CD14-positive monocyte (primary cell): Measurements from ENCODE around the gene LIPA. TPM values are rescaled to one million over a fixed set of nuclear protein-coding genes. Genes with fewer than 3 reads are reported as not detected.
A peak's percentile ranks its signal among the peaks of the same experiment; 100 is the strongest.

Experiments used
- DNase-seq, 3 donors: peaks; one replicate each; pipeline ENCODE4 v3.0.0-alpha.2; 2011 to 2022
- H2AFZ ChIP-seq: 2 replicates; pipeline ENCODE4 v1.6.0; 2012; ENCODE audit warnings: mild to moderate bottlenecking, low read depth, low read length, inconsistent platforms; ENCODE audit not compliant: insufficient read depth, poor library complexity, severe bottlenecking
- H3K27ac ChIP-seq, 2 donors: 1 replicate in 1 of 2; 2 replicates in 1 of 2; pipeline ENCODE4 v1.5.1; 2012 to 2013; ENCODE audit warnings: low read length in 2 of 2, control low read depth in 1 of 2, inconsistent platforms in 1 of 2, low read depth in 1 of 2, mild to moderate bottlenecking in 1 of 2
- H3K27me3 ChIP-seq, 2 donors: one replicate each; pipeline versions ENCODE4 v1.6.0 to v1.6.1; 2011 to 2013; ENCODE audit warnings: low read length in 2 of 2; ENCODE audit not compliant: control insufficient read depth in 2 of 2, insufficient read depth in 2 of 2
- H3K36me3 ChIP-seq, 2 donors: replicated peaks in 1 of 2; 1 replicate in 1 of 2; 2 replicates in 1 of 2; pipeline versions ENCODE4 v1.5.1 to v1.6.1; 2012 to 2013; ENCODE audit warnings: low read length in 2 of 2, control low read depth in 1 of 2, inconsistent platforms in 1 of 2, mild to moderate bottlenecking in 1 of 2; ENCODE audit not compliant: insufficient read depth in 2 of 2, control insufficient read depth in 1 of 2
- H3K4me1 ChIP-seq, 2 donors: 1 replicate in 1 of 2; 2 replicates in 1 of 2; pipeline versions ENCODE4 v1.5.1 to v1.6.1; 2012 to 2013; ENCODE audit warnings: low read length in 2 of 2, control low read depth in 1 of 2, inconsistent platforms in 1 of 2, mild to moderate bottlenecking in 1 of 2, moderate library complexity in 1 of 2; ENCODE audit not compliant: insufficient read depth in 2 of 2, control insufficient read depth in 1 of 2
- H3K4me2 ChIP-seq: replicated peaks from 2 replicates; pipeline ENCODE3; 2012; ENCODE audit warnings: low read length, moderate library complexity, mild to moderate bottlenecking; ENCODE audit not compliant: poor library complexity, severe bottlenecking; ENCODE audit errors: extremely low read depth
- H3K4me3 ChIP-seq, 3 experiments: fragments of 200-600 bp in 1 of 3; sonication (generic) in 1 of 3; replicated peaks in 1 of 3; 1 replicate in 2 of 3; 2 replicates in 1 of 3; pipeline ENCODE4 v1.5.1; 2011 to 2013; ENCODE audit warnings: low read length in 3 of 3, mild to moderate bottlenecking in 3 of 3, control low read depth in 2 of 3, low read depth in 2 of 3, inconsistent platforms in 1 of 3, moderate library complexity in 1 of 3
- H3K79me2 ChIP-seq: 2 replicates; pipeline ENCODE4 v1.6.0; 2012; ENCODE audit warnings: mild to moderate bottlenecking, control low read depth, inconsistent platforms, low read length, moderate library complexity; ENCODE audit not compliant: insufficient read depth
- H3K9ac ChIP-seq: 2 replicates; pipeline ENCODE4 v1.6.0; 2017; ENCODE audit warnings: low read length, mild to moderate bottlenecking; ENCODE audit not compliant: insufficient read depth, poor library complexity, severe bottlenecking
- H3K9me3 ChIP-seq, 2 donors: replicated peaks in 1 of 2; 1 replicate in 1 of 2; 2 replicates in 1 of 2; pipeline versions ENCODE4 v1.5.1 to v1.6.1; 2012 to 2013; ENCODE audit warnings: low read length in 2 of 2, control low read depth in 1 of 2; ENCODE audit not compliant: control insufficient read depth in 1 of 2, insufficient read depth in 1 of 2
- H4K20me1 ChIP-seq: 2 replicates; pipeline ENCODE4 v1.6.0; 2012; ENCODE audit warnings: mild to moderate bottlenecking, low read length, control low read depth, moderate library complexity; ENCODE audit not compliant: insufficient read depth
- H3K27ac Mint-ChIP-seq, 7 donors: one replicate each; pipeline ENCODE4 v1.8.0; 2020; ENCODE audit warnings: mild to moderate bottlenecking in 7 of 7, mixed read lengths in 7 of 7, moderate library complexity in 6 of 7, inconsistent platforms in 2 of 7
- H3K27me3 Mint-ChIP-seq, 3 donors: one replicate each; pipeline ENCODE4 v1.8.0; 2021 to 2022; ENCODE audit warnings: low read depth in 3 of 3, mild to moderate bottlenecking in 3 of 3, mixed read lengths in 3 of 3, moderate library complexity in 3 of 3, inconsistent platforms in 1 of 3
- H3K36me3 Mint-ChIP-seq, 2 donors: one replicate each; pipeline ENCODE4 v1.8.0; 2020; ENCODE audit warnings: mixed read lengths in 2 of 2, inconsistent platforms in 1 of 2, mild to moderate bottlenecking in 1 of 2
- H3K4me1 Mint-ChIP-seq: one replicate; pipeline ENCODE4 v1.8.0; 2020; ENCODE audit warnings: mild to moderate bottlenecking, mixed read lengths
- H3K4me3 Mint-ChIP-seq, 2 donors: one replicate each; pipeline ENCODE4 v1.8.0; 2020; ENCODE audit warnings: mild to moderate bottlenecking in 2 of 2, mixed read lengths in 2 of 2, moderate library complexity in 1 of 2
- H3K9me3 Mint-ChIP-seq, 7 donors: one replicate each; pipeline ENCODE4 v1.8.0; 2020 to 2022; ENCODE audit warnings: mixed read lengths in 7 of 7, mild to moderate bottlenecking in 6 of 7, moderate library complexity in 6 of 7, inconsistent platforms in 2 of 7
- WGBS: methylation state at CpG from one replicate; pipeline ENCODE4 v1.1.5; 2013; ENCODE audit warnings: missing lambda C conversion rate; ENCODE audit not compliant: insufficient coverage; 5-methylcytosine and 5-hydroxymethylcytosine counted together
- intact Hi-C, 2 donors: fragments of 100-400 bp; cut with micrococcal nuclease; formaldehyde crosslinking; loops; one replicate each; pipeline versions ENCODE4 v1.15.0 to v1.15.1; 2023
- polyA plus RNA-seq, 3 donors: library from polyadenylated mRNA; depleted of rRNA in 1 of 3; unstranded in 2 of 3; stranded (reverse) in 1 of 3; fragments of 300-500 nt in 2 of 3; fragments of >200 nt in 1 of 3; fragmentation: Illumina TruSeq in 2 of 3; gene quantifications; 1 replicate in 2 of 3; 2 replicates in 1 of 3; pipeline ENCODE4 v1.2.3, GENCODE V29; 2012 to 2021
- TF ChIP-seq, protein P1 (sequence below): fragments of 200-600 bp; IDR thresholded peaks from one replicate; pipeline ENCODE4 v1.8.0; 2022; ENCODE audit warnings: antibody characterized with exemption, mild to moderate bottlenecking

Gene LIPA
- polyA plus RNA-seq, 3 donors: 37.4 to 353 (median 289) TPM

DNA sequence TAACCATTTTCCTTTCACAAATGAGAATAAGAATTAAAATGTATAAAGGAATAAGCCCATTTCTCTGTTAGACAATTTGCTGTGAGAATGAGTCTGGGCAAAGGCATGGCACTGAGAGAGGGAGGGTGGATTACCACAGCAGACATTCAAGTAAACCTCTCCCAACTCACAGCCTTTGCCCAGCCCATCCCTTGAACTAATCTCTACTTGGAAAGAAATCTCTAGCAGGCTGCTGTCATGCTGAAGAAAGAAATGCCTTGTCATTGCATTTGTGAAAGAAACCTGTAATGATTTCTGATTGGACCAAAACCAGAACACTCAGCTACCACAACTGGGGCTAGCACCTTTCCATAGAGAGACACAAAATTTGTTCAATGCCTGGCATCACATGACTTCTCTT is 83.7 kb downstream of the LIPA start:
- Mint-ChIP-seq H3K27ac (no peak overlapping the region), H3K4me1 (peaks cover 23% of the 10 kb centered on the region), H3K36me3 (no peaks in the 10 kb centered on the region), H3K27me3 (peaks cover 0 to 2% (median 2%) of the 10 kb centered on the region in 3 donors), H3K9me3 (no peaks in the 10 kb centered on the region), H3K4me3 (peak overlapping the region in 1 of 2 donors; percentile 23)
- Histone ChIP-seq H4K20me1 (no peaks in the 10 kb centered on the region), H3K4me3 (no peak overlapping the region), H3K27ac (no peak overlapping the region), H3K36me3 (no peaks in the 10 kb centered on the region), H3K4me2 (no peak overlapping the region), H3K9me3 (no peaks in the 10 kb centered on the region), H3K4me1 (peaks cover 22% of the 10 kb centered on the region in 2 donors), H3K27me3 (no peaks in the 10 kb centered on the region), H3K9ac (no peak overlapping the region), H2AFZ (no peak overlapping the region), H3K79me2 (no peaks in the 10 kb centered on the region)
- TF ChIP-seq, protein P1, sequence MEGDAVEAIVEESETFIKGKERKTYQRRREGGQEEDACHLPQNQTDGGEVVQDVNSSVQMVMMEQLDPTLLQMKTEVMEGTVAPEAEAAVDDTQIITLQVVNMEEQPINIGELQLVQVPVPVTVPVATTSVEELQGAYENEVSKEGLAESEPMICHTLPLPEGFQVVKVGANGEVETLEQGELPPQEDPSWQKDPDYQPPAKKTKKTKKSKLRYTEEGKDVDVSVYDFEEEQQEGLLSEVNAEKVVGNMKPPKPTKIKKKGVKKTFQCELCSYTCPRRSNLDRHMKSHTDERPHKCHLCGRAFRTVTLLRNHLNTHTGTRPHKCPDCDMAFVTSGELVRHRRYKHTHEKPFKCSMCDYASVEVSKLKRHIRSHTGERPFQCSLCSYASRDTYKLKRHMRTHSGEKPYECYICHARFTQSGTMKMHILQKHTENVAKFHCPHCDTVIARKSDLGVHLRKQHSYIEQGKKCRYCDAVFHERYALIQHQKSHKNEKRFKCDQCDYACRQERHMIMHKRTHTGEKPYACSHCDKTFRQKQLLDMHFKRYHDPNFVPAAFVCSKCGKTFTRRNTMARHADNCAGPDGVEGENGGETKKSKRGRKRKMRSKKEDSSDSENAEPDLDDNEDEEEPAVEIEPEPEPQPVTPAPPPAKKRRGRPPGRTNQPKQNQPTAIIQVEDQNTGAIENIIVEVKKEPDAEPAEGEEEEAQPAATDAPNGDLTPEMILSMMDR: no peak
- intact Hi-C loops: no loop called here
- DNase-seq: no peak

DNA sequence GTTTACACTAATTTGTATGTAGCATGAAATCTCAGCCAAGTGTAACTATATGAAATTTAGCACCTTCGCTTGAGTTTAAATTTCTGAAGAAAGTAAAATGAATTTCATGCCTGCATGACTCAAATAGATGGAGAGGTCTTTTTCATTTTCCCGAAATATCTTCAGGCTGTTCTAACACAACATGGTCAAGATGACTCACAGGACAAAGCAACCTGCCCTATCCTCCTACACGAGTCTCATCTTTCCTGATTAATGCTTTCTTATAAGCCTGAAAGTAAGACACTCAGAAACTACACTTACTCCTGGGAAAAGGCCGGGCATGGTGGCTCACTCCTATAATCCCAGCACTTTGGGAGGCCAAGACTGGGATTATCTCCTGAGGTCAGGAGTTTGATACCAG is 85.7 kb downstream of the LIPA start:
- Histone ChIP-seq H3K79me2 (no peaks in the 10 kb centered on the region), H4K20me1 (no peaks in the 10 kb centered on the region), H3K4me2 (no peak overlapping the region), H3K4me3 (no peak overlapping the region), H3K27me3 (no peaks in the 10 kb centered on the region), H3K27ac (no peak overlapping the region), H3K4me1 (peaks cover 22 to 23% of the 10 kb centered on the region in 2 donors), H3K36me3 (no peaks in the 10 kb centered on the region), H3K9ac (no peak overlapping the region), H3K9me3 (no peaks in the 10 kb centered on the region), H2AFZ (no peak overlapping the region)
- Mint-ChIP-seq H3K27ac (peak overlapping the region in 1 of 7 donors; percentile 15), H3K9me3 (no peaks in the 10 kb centered on the region), H3K36me3 (no peaks in the 10 kb centered on the region), H3K4me1 (peaks cover 21% of the 10 kb centered on the region), H3K4me3 (no peak overlapping the region), H3K27me3 (peaks cover 0 to 2% (median 1%) of the 10 kb centered on the region in 3 donors)
- DNase-seq: no peak
- TF ChIP-seq, protein P1: no peak
- intact Hi-C loops: no loop called here
- 90% methylated on average over 2 of the region's 4 CpGs for WGBS
